HepG2 (cell line): Measurements from ENCODE around the gene GDPD5. TPM values are rescaled to one million over a fixed set of nuclear protein-coding genes. Genes with fewer than 3 reads are reported as not detected.

ENCODE experiments used
- CBX5 ChIP-seq: sonication (generic); formaldehyde crosslinking; IDR thresholded peaks from 2 replicates; pipeline ENCODE4 v1.4.0; 2020; ENCODE audit warnings: missing genetic modification reagents, borderline replicate concordance
- DZIP1 ChIP-seq: sonication (generic); formaldehyde crosslinking; IDR thresholded peaks from 2 replicates; pipeline ENCODE4 v1.5.0; 2020; ENCODE audit warnings: mild to moderate bottlenecking, missing genetic modification reagents
- GLMP ChIP-seq: sonication (generic); formaldehyde crosslinking; IDR thresholded peaks from 2 replicates; pipeline ENCODE4 v1.9.0; 2021; ENCODE audit warnings: missing genetic modification reagents, mild to moderate bottlenecking, borderline replicate concordance
- NRL ChIP-seq: sonication (generic); formaldehyde crosslinking; IDR thresholded peaks from 2 replicates; pipeline ENCODE4 v1.5.0; 2020; ENCODE audit warnings: missing genetic modification reagents, mild to moderate bottlenecking, moderate library complexity, borderline replicate concordance
- RARG ChIP-seq: sonication (generic); formaldehyde crosslinking; IDR thresholded peaks from 2 replicates; pipeline ENCODE4 v1.4.0; 2020; ENCODE audit warnings: low read depth, mild to moderate bottlenecking, missing genetic modification reagents
- RFXAP ChIP-seq: sonication (generic); formaldehyde crosslinking; IDR thresholded peaks from 2 replicates; pipeline ENCODE4 v1.4.0; 2020; ENCODE audit warnings: missing genetic modification reagents, borderline replicate concordance
- SIN3A ChIP-seq: IDR thresholded peaks from 2 replicates; pipeline ENCODE4 v1.6.1; 2011; ENCODE audit warnings: low read depth, mild to moderate bottlenecking, control low read depth, low read length, borderline replicate concordance
- TBP ChIP-seq: sonication (generic); formaldehyde crosslinking; IDR thresholded peaks from 2 replicates; pipeline ENCODE4 v1.5.0; 2020; ENCODE audit warnings: missing genetic modification reagents
- TFDP2 ChIP-seq: sonication (generic); formaldehyde crosslinking; IDR thresholded peaks from 2 replicates; pipeline ENCODE4 v1.4.0; 2020; ENCODE audit warnings: missing genetic modification reagents
- ZBTB49 ChIP-seq: sonication (generic); formaldehyde crosslinking; IDR thresholded peaks from 2 replicates; pipeline ENCODE4 v1.4.0; 2020; ENCODE audit warnings: missing genetic modification reagents, borderline replicate concordance
- ZFP36 ChIP-seq: fragments of 150-350 bp; IDR thresholded peaks from 2 replicates; pipeline ENCODE4 v1.6.1; 2018; ENCODE audit warnings: borderline replicate concordance, low read length, low read depth; ENCODE audit not compliant: partially characterized antibody
- ZFP90 ChIP-seq: sonication (generic); formaldehyde crosslinking; IDR thresholded peaks from 2 replicates; pipeline ENCODE4 v1.8.0; 2022; ENCODE audit warnings: missing genetic modification reagents, mild to moderate bottlenecking, inconsistent platforms, borderline replicate concordance
- ZNF138 ChIP-seq: sonication (generic); formaldehyde crosslinking; IDR thresholded peaks from 2 replicates; pipeline ENCODE4 v1.5.0; 2020; ENCODE audit warnings: mild to moderate bottlenecking, low read depth, missing genetic modification reagents
- ZNF704 ChIP-seq: sonication (generic); formaldehyde crosslinking; IDR thresholded peaks from 2 replicates; pipeline ENCODE4 v1.8.1; 2023; ENCODE audit warnings: mild to moderate bottlenecking, inconsistent platforms, moderate library complexity, missing genetic modification reagents, borderline replicate concordance
- ZXDC ChIP-seq: sonication (generic); formaldehyde crosslinking; IDR thresholded peaks from 2 replicates; pipeline ENCODE4 v1.5.0; 2020; ENCODE audit warnings: mild to moderate bottlenecking, missing genetic modification reagents
- polyA plus RNA-seq, 8 experiments: library from polyadenylated mRNA; depleted of rRNA in 3 of 8; stranded (reverse) in 7 of 8; unstranded in 1 of 8; fragments of >200 nt; fragmentation: Illumina TruSeq in 4 of 8; extraction: Trizol in 4 of 8; gene quantifications; 2 replicates each; pipeline versions ENCODE4 v1.2.1 to v1.2.3, GENCODE V29; 2011 to 2016; ENCODE audit warnings: low read depth in 4 of 8, missing spikeins in 1 of 8, mixed read lengths in 1 of 8; ENCODE audit not compliant: insufficient read depth in 1 of 8
- total RNA-seq, 5 experiments: library from RNA; depleted of rRNA; stranded (reverse); fragments of >200 nt; fragmentation: Illumina TruSeq; extraction: Trizol; gene quantifications; 2 replicates each; pipeline ENCODE4 v1.2.3, GENCODE V29; 2016; ENCODE audit warnings: low read depth in 1 of 5

Gene GDPD5
- total and polyA plus RNA-seq, 2 of the 13 experiments (the other 11 are each of a cell fraction or from before 2014, with no cell fraction given): 55.0 to 67.5 TPM

- TF ChIP-seq RFXAP (CRISPR knock-in tag) (peak; percentile 86; the same call in 1 of the 2 replicates), TFDP2 (CRISPR knock-in tag) (peak; percentile 95), GLMP (CRISPR knock-in tag) (no peak), NRL (CRISPR knock-in tag) (peak; percentile 98), CBX5 (CRISPR knock-in tag) (0 out of 2 replicates have a peak, but pooled peaks have one; percentile 68), RARG (CRISPR knock-in tag) (peak; percentile 89; the same call in 1 of the 2 replicates), DZIP1 (CRISPR knock-in tag) (peak; percentile 81; the same call in 1 of the 2 replicates), ZNF138 (CRISPR knock-in tag) (peak; percentile 61; the same call in 1 of the 2 replicates), ZFP36 (no peak), ZXDC (CRISPR knock-in tag) (peak; percentile 92; the same call in 1 of the 2 replicates), ZBTB49 (CRISPR knock-in tag) (peak; percentile 70), TBP (CRISPR knock-in tag) (no peak), SIN3A (no peak), ZNF704 (CRISPR knock-in tag) (peak; percentile 90), ZFP90 (CRISPR knock-in tag) (peak; percentile 96)
Measured at GRCh38 chr11:75399344-75400145, 126.2 kb downstream of the GDPD5 start, which contains the start of gene RPS3 (continued).
